Psoas muscle (tissue), 8 donors: ENCODE data around the gene TJP1. TPM values are rescaled to one million over a fixed set of nuclear protein-coding genes. Genes with fewer than 3 reads are reported as not detected.
"Not testable (repeated sequence)": the region's sequence is repeated elsewhere in the genome, so short reads cannot be mapped to it uniquely, and the experiment has no call there.

Source experiments
- ATAC-seq, 4 donors: fragments of 200-7000 bp; cut with Tn5 transposase; one replicate each; pipeline ENCODE4 v1.9.1; 2020; ENCODE audit warnings: moderate library complexity in 3 of 4, mild to moderate bottlenecking in 2 of 4
- DNase-seq, 2 donors: peaks; one replicate each; pipeline ENCODE4 v3.0.0-alpha.2; 2020
- H3K27ac ChIP-seq: fragments of 200-600 bp; one replicate; pipeline ENCODE4 v1.8.0; 2022
- H3K27me3 ChIP-seq, 3 donors: fragments of 200-600 bp in 1 of 3; one replicate each; pipeline versions ENCODE4 v1.6.1 to v1.8.0; 2013 to 2022; ENCODE audit warnings: low read length in 2 of 3, mild to moderate bottlenecking in 2 of 3, moderate library complexity in 1 of 3; ENCODE audit not compliant: insufficient read depth in 3 of 3
- H3K36me3 ChIP-seq, 2 donors: fragments of 200-600 bp in 1 of 2; one replicate each; pipeline versions ENCODE4 v1.6.1 to v1.8.0; 2013 to 2022; ENCODE audit warnings: low read depth in 1 of 2, mild to moderate bottlenecking in 1 of 2, moderate library complexity in 1 of 2; ENCODE audit not compliant: insufficient read depth in 1 of 2
- H3K4me1 ChIP-seq: fragments of 200-600 bp; one replicate; pipeline ENCODE4 v1.8.0; 2022
- H3K4me3 ChIP-seq: fragments of 200-600 bp; one replicate; pipeline ENCODE4 v1.8.0; 2022; ENCODE audit warnings: mild to moderate bottlenecking
- H3K9me3 ChIP-seq: fragments of 200-600 bp; one replicate; pipeline ENCODE4 v1.8.0; 2022
- CTCF ChIP-seq: fragments of 200-600 bp; IDR thresholded peaks from one replicate; pipeline ENCODE4 v1.8.0; 2022; ENCODE audit warnings: antibody characterized with exemption
- WGBS, 3 donors: extraction: QIAGEN DNeasy Blood & Tissue Kit; methylation state at CpG; one replicate each; pipeline versions ENCODE4 v1.1.6 to v1.1.7; 2013; 5-methylcytosine and 5-hydroxymethylcytosine counted together
- intact Hi-C, 2 donors: fragments of 100-400 bp; cut with DNase I; formaldehyde crosslinking; loops; one replicate each; pipeline versions ENCODE4 v1.11.0 to v1.14.2; 2022
- polyA plus RNA-seq, 3 donors: library from polyadenylated mRNA; stranded (reverse); fragments of 200-250 nt; gene quantifications; one replicate each; pipeline ENCODE4 v1.2.3, GENCODE V29; 2013
- total RNA-seq, 4 donors: library from RNA; stranded (reverse); fragmentation: NEBNext Ultra II Directional in 2 of 4; extraction: Animal tissue kit (Norgen Biotek cat#: 25700) in 2 of 4; gene quantifications; one replicate each; pipeline versions ENCODE4 v1.2.1 to v1.2.4, GENCODE V29; 2021 to 2023
- donor health status: healthy with polysubstance abuse.
- donor health status: DM: no; HTN: no; CAD: no; lungs with moderate emphysema.
- donor health status: Bipolar disorder and iron deficiency.
- donor health status: healthy.
- donor health status: DM: yes; HTN: yes; CAD: no.
- donor health status: DM: no; HTN: no; CAD: no.
- donor health status: DM: no; HTN: no; CAD: no.
- donor health status: DM: yes; HTN: yes; CAD: no.

The TJP1 gene
- total and polyA plus RNA-seq, 7 donors, result 8.6 to 49.9 (median 32.6) TPM

- TF ChIP-seq CTCF, result no peak
- DNase-seq (no peak), ATAC-seq (peak in 3 of 4 donors; percentile 58 to 74 (median 72))
- Histone ChIP-seq H3K27ac (no peak overlapping the region), H3K36me3 (peaks cover 3 to 27% of the 10 kb centered on the region in 2 donors), H3K4me3 (no peak overlapping the region), H3K27me3 (no peaks in the 10 kb centered on the region), H3K4me1 (no peaks in the 10 kb centered on the region), H3K9me3 (no peaks in the 10 kb centered on the region)
- 43 to 54% (median 48%) methylated on average over 5 of the region's 5 CpGs for WGBS, 3 donors
- intact Hi-C loops, result no loop called here
Observed at GRCh38 chr15:29756358-29757267, 65.7 kb downstream of the TJP1 start.

DNA sequence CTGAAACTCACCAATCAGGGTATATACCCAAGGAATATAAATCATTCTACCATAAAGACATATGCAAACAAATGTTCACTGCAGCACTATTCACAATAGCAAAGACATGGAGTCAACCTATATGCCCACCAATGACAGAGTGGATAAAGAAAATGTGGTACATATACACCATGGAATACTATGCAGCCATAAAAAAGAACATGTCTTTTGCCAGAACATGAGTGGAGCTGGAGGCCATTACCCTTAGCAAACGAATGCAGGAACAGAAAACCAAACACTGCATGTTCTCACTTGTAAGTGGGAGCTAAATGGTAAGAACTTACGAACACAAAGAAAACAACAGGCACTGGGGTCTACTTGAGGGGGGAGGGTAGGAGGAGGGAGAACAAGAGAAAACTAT lies 68.3 kb downstream of the TJP1 start:
- H3K27ac ChIP-seq, ATAC-seq, H3K4me1 ChIP-seq, H3K36me3 ChIP-seq, H3K4me3 ChIP-seq, H3K9me3 ChIP-seq, DNase-seq, H3K27me3 ChIP-seq: not testable (repeated sequence)
- WGBS, 3 donors, result 95 to 98% (median 98%) methylated on average over 2 of the region's 2 CpGs
- intact Hi-C loops, result loop anchor here in 1 of 2 donors (5.0 kb wide), 1 partner anchor 68 kb away; the partner anchor contains the start of gene TJP1

- no peaks in the 10 kb centered on the region for H3K4me1 ChIP-seq
- no peaks in the 10 kb centered on the region for H3K36me3 ChIP-seq
- ATAC-seq (no peak), DNase-seq (no peak)
- H3K4me3 ChIP-seq, result no peak overlapping the region
- 95 to 98% (median 96%) methylated on average over 7 of the region's 7 CpGs for whole genome bisulfite sequencing, 3 donors
- TF ChIP-seq CTCF, result no peak
- no peak overlapping the region for H3K27ac ChIP-seq
- no peaks in the 10 kb centered on the region for H3K27me3 ChIP-seq
- no peaks in the 10 kb centered on the region for H3K9me3 ChIP-seq
- intact Hi-C loops, result loop anchor here in 1 of 2 donors (5.0 kb wide), 1 partner anchor 69 kb away; the partner anchor contains the start of gene TJP1
Observed at GRCh38 chr15:29753506-29753905, 68.8 kb downstream of the TJP1 start.

DNA sequence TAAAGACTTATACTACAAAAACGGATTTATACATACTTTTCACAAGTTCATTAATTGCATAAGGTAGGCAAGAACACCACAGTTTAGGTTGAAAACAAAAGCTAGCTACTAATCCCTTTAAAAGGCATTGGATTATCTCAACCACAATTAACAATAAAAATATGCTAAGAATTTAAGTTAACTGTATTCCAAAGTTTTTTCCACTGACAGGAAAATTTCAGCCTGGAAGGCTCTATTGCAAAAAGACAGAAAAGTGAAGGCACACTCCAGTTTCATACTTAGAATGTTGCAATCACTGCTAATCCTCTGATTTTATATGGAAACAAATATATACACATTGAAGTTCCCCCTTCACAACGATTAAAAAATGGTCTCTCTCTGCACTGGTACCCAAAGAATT lies 71.5 kb downstream of the TJP1 start:
- ATAC-seq (no peak), DNase-seq (no peak)
- H3K27ac ChIP-seq, result no peak overlapping the region
- H3K4me1 ChIP-seq, result no peaks in the 10 kb centered on the region
- H3K27me3 ChIP-seq, result no peaks in the 10 kb centered on the region
- no peaks in the 10 kb centered on the region for H3K36me3 ChIP-seq
- no peaks in the 10 kb centered on the region for H3K9me3 ChIP-seq
- no peak for TF ChIP-seq CTCF
- 64 to 81% (median 68%) methylated on average over 2 of the region's 2 CpGs for WGBS, 3 donors
- intact Hi-C loops, result loop anchor here in 1 of 2 donors (5.0 kb wide), 1 partner anchor 72 kb away; the partner anchor contains the start of gene TJP1
- no peak overlapping the region for H3K4me3 ChIP-seq

DNA sequence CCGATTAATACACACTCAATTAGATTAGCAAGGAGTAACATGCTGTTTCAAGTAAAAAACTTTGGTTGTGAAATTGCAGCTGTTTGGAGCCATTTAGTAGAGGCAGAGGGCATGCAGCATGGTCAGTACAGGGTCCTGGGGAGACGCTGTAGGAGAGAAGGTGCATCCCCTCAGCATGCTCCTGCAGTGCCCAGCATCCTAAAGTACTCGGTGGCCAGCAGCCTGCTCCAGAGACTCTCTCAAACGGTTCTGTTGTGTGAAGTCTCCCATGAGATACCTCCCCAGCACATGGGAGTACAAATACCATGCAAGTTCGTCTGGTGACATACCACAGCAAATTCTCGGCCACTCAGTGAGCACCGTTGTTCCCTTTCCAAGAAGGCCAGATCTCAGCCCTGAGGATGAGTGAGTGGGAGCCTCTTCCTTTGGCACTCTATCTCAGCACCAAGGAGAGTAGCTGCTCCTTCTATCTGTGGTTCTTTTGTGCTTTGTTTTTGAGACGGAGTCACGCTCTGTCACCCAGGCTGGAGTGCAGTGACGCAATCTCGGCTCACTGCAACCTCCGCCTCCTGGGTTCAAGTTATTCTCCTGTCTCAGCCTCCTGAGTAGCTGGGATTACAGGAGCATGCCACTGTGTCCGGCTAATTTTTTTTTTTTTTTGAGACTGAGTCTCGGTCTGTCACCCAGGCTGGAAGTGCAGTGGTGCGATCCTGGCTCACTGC lies 72.7 kb downstream of the TJP1 start:
- Histone ChIP-seq H3K27me3 (no peaks in the 10 kb centered on the region), H3K9me3 (no peaks in the 10 kb centered on the region), H3K36me3 (no peaks in the 10 kb centered on the region), H3K4me1 (no peaks in the 10 kb centered on the region), H3K4me3 (no peak overlapping the region), H3K27ac (no peak overlapping the region)
- DNase-seq, result no peak
- 64 to 79% (median 65%) methylated on average over 15 of the region's 15 CpGs for WGBS, 3 donors
- peak in 3 of 4 donors; percentile 28 to 44 (median 40) for ATAC-seq
- no peak for TF ChIP-seq CTCF
- intact Hi-C loops, result loop anchor here (5.0 kb wide), 3 partner anchors 73 to 188 kb away; partner anchors contain the start of gene TJP1 (in 2 of the 2)
